HepG2 (cell line): ENCODE data around the gene TOMM20. TPM values are rescaled to one million over a fixed set of nuclear protein-coding genes. Genes with fewer than 3 reads are reported as not detected.
A peak's percentile ranks its signal among the peaks of the same experiment; 100 is the strongest.

ENCODE experiments used
- ARHGAP35 ChIP-seq: sonication (generic); formaldehyde crosslinking; IDR thresholded peaks from 2 replicates; pipeline ENCODE4 v1.9.0; 2022; ENCODE audit warnings: mild to moderate bottlenecking, inconsistent platforms, moderate library complexity, missing genetic modification reagents, borderline replicate concordance
- DMAP1 ChIP-seq: IDR thresholded peaks from 2 replicates; pipeline ENCODE4 v1.6.1; 2016
- FOXP4 ChIP-seq: sonication (generic); formaldehyde crosslinking; IDR thresholded peaks from 2 replicates; pipeline ENCODE4 v1.4.0; 2020; ENCODE audit warnings: missing genetic modification reagents
- JARID2 ChIP-seq: sonication (generic); formaldehyde crosslinking; IDR thresholded peaks from 2 replicates; pipeline ENCODE4 v1.8.1; 2023; ENCODE audit warnings: missing genetic modification reagents, inconsistent platforms; ENCODE audit not compliant: insufficient replicate concordance
- NCOA5 ChIP-seq: sonication (generic); formaldehyde crosslinking; IDR thresholded peaks from 2 replicates; pipeline ENCODE4 v1.4.0; 2020; ENCODE audit warnings: missing genetic modification reagents
- NRL ChIP-seq: sonication (generic); formaldehyde crosslinking; IDR thresholded peaks from 2 replicates; pipeline ENCODE4 v1.5.0; 2020; ENCODE audit warnings: missing genetic modification reagents, mild to moderate bottlenecking, moderate library complexity, borderline replicate concordance
- ONECUT2 ChIP-seq: sonication (generic); formaldehyde crosslinking; IDR thresholded peaks from 2 replicates; pipeline ENCODE4 v1.4.0; 2020; ENCODE audit warnings: missing genetic modification reagents
- PAF1 ChIP-seq: IDR thresholded peaks from 2 replicates; pipeline ENCODE4 v1.6.1; 2016; ENCODE audit warnings: missing genetic modification reagents, missing compliant biosample characterization
- PCBP2 ChIP-seq: fragments of 200-400 bp; formaldehyde crosslinking; optimal IDR thresholded peaks from 2 replicates; pipeline ENCODE3; 2018; ENCODE audit warnings: low read length, low read depth; ENCODE audit not compliant: poor library complexity, severe bottlenecking
- PRMT3 ChIP-seq: sonication (generic); formaldehyde crosslinking; IDR thresholded peaks from 2 replicates; pipeline ENCODE4 v1.8.1; 2022; ENCODE audit warnings: low read depth, mild to moderate bottlenecking, moderate library complexity, missing genetic modification reagents, borderline replicate concordance
- RAD51 ChIP-seq: fragments of 450-650 bp; IDR thresholded peaks from 2 replicates; pipeline ENCODE4 v1.6.1; 2016; ENCODE audit warnings: borderline replicate concordance
- RNF2 ChIP-seq: fragments of 450-650 bp; conservative IDR thresholded peaks from 2 replicates; pipeline ENCODE4 v1.6.1; 2016; ENCODE audit warnings: low read depth
- SNAPC5 ChIP-seq: sonication (generic); formaldehyde crosslinking; IDR thresholded peaks from 2 replicates; pipeline ENCODE4 v1.8.1; 2023; ENCODE audit warnings: mild to moderate bottlenecking, missing genetic modification reagents, borderline replicate concordance
- TEF ChIP-seq: sonication (generic); formaldehyde crosslinking; IDR thresholded peaks from 2 replicates; pipeline ENCODE4 v1.5.0; 2020; ENCODE audit warnings: missing genetic modification reagents
- ZFP36 ChIP-seq: fragments of 150-350 bp; IDR thresholded peaks from 2 replicates; pipeline ENCODE4 v1.6.1; 2018; ENCODE audit warnings: borderline replicate concordance, low read length, low read depth; ENCODE audit not compliant: partially characterized antibody
- ZFP62 ChIP-seq: sonication (generic); formaldehyde crosslinking; IDR thresholded peaks from 2 replicates; pipeline ENCODE4 v1.4.0; 2020; ENCODE audit warnings: missing genetic modification reagents
- ZGPAT ChIP-seq: IDR thresholded peaks from 2 replicates; pipeline ENCODE4 v1.6.1; 2016; ENCODE audit warnings: mild to moderate bottlenecking
- ZNF143 ChIP-seq: sonication (generic); formaldehyde crosslinking; IDR thresholded peaks from 2 replicates; pipeline ENCODE4 v1.4.0; 2020; ENCODE audit warnings: missing genetic modification reagents
- ZNF230 ChIP-seq: sonication (generic); formaldehyde crosslinking; IDR thresholded peaks from 2 replicates; pipeline ENCODE4 v1.4.0; 2020; ENCODE audit warnings: mild to moderate bottlenecking, missing genetic modification reagents
- ZNF468 ChIP-seq: sonication (generic); formaldehyde crosslinking; IDR thresholded peaks from 2 replicates; pipeline ENCODE4 v1.8.0; 2022; ENCODE audit warnings: mild to moderate bottlenecking, moderate library complexity, missing genetic modification reagents
- ZNF546 ChIP-seq: sonication (generic); formaldehyde crosslinking; conservative IDR thresholded peaks from 2 replicates; pipeline ENCODE4 v1.8.1; 2023; ENCODE audit warnings: mild to moderate bottlenecking, missing genetic modification reagents
- ZNF768 ChIP-seq: sonication (generic); formaldehyde crosslinking; IDR thresholded peaks from 2 replicates; pipeline ENCODE4 v1.4.0; 2020; ENCODE audit warnings: missing genetic modification reagents
- ZNF839 ChIP-seq: sonication (generic); formaldehyde crosslinking; IDR thresholded peaks from 2 replicates; pipeline ENCODE4 v1.4.0; 2020; ENCODE audit warnings: missing genetic modification reagents, mild to moderate bottlenecking, borderline replicate concordance
- polyA plus RNA-seq, 8 experiments: library from polyadenylated mRNA; depleted of rRNA in 3 of 8; stranded (reverse) in 7 of 8; unstranded in 1 of 8; fragments of >200 nt; fragmentation: Illumina TruSeq in 4 of 8; extraction: Trizol in 4 of 8; gene quantifications; 2 replicates each; pipeline versions ENCODE4 v1.2.1 to v1.2.3, GENCODE V29; 2011 to 2016; ENCODE audit warnings: low read depth in 4 of 8, missing spikeins in 1 of 8, mixed read lengths in 1 of 8; ENCODE audit not compliant: insufficient read depth in 1 of 8
- total RNA-seq, 5 experiments: library from RNA; depleted of rRNA; stranded (reverse); fragments of >200 nt; fragmentation: Illumina TruSeq; extraction: Trizol; gene quantifications; 2 replicates each; pipeline ENCODE4 v1.2.3, GENCODE V29; 2016; ENCODE audit warnings: low read depth in 1 of 5

The TOMM20 gene
- total and polyA plus RNA-seq, 2 of the 13 experiments (the other 11 are each of a cell fraction or from before 2014, with no cell fraction given), result 153 to 376 TPM

- TF ChIP-seq SNAPC5 (CRISPR knock-in tag), result no peak; the same call in 1 of the 2 replicates
- peak; percentile 69 for TF ChIP-seq ZNF768
- no peak for TF ChIP-seq PAF1 (CRISPR knock-in tag)
- TF ChIP-seq ZNF143 (CRISPR knock-in tag), result peak; percentile 79
- no peak for TF ChIP-seq NCOA5
- TF ChIP-seq JARID2 (CRISPR knock-in tag), result no peak
- TF ChIP-seq PCBP2, result no peak
- TF ChIP-seq ARHGAP35, result no peak; the same call in 1 of the 2 replicates
- TF ChIP-seq NRL (CRISPR knock-in tag), result peak; percentile 99
- TF ChIP-seq ZNF468, result no peak
- TF ChIP-seq PRMT3 (CRISPR knock-in tag), result 0 out of 2 replicates have a peak, but pooled peaks have one; percentile 72
- TF ChIP-seq ZGPAT, result peak; percentile 96
- peak; percentile 77; the same call in 1 of the 2 replicates for TF ChIP-seq ZNF230 (CRISPR knock-in tag)
- peak; percentile 88; the same call in 1 of the 2 replicates for TF ChIP-seq ZFP62 (CRISPR knock-in tag)
- TF ChIP-seq ZNF839 (CRISPR knock-in tag), result no peak
- TF ChIP-seq RNF2, result peak; percentile 95
- no peak for TF ChIP-seq ZFP36
- peak; percentile 81 for TF ChIP-seq TEF (CRISPR knock-in tag)
- 0 out of 2 replicates have a peak, but pooled peaks have one; percentile 68 for TF ChIP-seq ZNF546
- peak; percentile 65 for TF ChIP-seq ONECUT2 (CRISPR knock-in tag)
- TF ChIP-seq RAD51, result no peak
- peak; percentile 89 for TF ChIP-seq DMAP1 (CRISPR knock-in tag)
- peak; percentile 80 for TF ChIP-seq FOXP4 (CRISPR knock-in tag)
Measured at GRCh38 chr1:235160957-235161684, 32.5 kb upstream of the TOMM20 start, which contains the start of gene RBM34 (continued).
